GM19351 (cell line): ENCODE measurements around the gene PLEKHG1.

ENCODE experiments used
- ATAC-seq: cut with Tn5 transposase; IDR thresholded peaks from one replicate; pipeline ENCODE4 v1.9.1; 2021; ENCODE audit warnings: mild to moderate bottlenecking, moderate library complexity; ENCODE audit not compliant: unreplicated experiment

Gene PLEKHG1

DNA sequence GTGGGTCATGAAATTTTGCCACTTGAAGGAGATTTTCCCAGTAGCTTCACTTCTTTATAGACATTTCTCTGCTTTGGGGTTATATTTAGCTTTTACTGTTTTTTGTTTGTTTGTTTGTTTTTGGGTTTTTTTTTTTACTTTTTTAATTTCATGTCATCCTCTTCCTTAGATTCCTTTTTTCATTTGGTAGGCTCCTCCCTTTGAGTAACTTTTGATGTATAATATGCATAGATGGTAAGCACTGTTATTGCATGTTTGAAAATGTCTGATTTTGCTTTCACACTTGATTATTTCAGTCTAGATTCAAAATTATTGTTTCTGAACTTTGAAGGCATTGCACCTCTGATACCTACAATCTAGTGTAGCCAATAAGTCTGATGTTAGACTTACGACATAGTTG, 37.6 kb downstream of the PLEKHG1 start:
- no peak for ATAC-seq

DNA sequence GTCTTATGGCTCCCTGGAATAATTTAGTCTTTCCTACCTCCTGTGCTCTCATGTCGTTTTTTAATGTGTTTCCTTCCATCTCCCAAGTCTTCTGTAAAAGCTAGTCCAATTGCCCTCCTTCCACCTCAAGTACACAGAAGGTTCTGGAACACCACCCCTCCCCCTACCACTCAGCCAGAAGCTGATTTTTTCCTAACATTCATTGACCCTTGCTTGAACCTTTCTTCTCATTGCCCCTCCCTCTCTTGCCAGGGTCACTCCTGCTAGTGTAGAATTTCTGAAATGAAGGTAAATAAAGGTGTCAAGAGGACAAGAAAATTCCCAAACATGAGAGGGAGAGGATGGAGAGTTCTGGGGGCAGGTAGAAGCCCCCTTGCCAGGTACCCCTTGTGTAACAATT, 38.6 kb downstream of the PLEKHG1 start:
- ATAC-seq: no peak

DNA sequence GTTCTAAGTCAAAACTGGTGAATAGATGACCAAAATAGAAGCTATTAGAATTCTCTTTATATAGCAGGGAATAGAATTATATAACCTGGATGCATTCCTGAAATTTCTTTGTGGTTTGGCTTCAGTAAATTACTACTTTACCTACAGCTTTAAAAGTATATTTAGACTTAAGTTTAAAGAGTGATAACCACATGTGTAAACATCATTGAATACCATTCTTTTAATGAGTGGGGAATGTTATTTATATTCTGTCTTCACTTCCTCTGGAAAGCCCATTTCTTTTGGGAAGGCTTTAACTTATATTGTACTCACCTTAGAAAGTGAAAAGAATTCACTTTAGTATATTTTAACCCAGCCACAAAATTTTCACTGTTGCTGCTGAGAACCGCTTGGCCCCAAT, 39.1 kb downstream of the PLEKHG1 start:
- no peak for ATAC-seq

DNA sequence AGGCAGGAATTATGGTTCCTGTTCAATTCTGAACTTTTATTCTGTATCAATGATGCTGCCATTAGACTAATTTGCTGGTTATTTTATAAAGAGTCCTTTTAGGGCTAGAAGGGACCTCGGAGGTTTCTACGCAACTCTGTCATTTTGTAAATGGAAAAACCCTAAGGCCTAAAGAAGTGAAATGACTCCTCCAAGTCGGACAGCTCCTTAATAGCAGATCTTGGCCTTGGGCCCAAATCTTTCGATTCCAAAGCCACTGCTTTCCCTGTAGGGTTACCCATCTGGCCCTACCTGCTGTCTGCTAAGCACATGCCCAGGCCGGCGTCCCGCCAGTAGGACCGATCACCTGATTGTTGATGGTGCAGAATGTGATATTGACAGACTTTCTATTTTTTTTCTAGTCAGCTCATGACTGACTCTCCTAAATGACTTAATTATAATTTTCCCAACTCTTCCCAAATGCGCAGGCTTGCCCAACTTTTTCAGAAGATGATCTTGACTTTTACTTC, 40.2 kb downstream of the PLEKHG1 start:
- no peak for ATAC-seq

DNA sequence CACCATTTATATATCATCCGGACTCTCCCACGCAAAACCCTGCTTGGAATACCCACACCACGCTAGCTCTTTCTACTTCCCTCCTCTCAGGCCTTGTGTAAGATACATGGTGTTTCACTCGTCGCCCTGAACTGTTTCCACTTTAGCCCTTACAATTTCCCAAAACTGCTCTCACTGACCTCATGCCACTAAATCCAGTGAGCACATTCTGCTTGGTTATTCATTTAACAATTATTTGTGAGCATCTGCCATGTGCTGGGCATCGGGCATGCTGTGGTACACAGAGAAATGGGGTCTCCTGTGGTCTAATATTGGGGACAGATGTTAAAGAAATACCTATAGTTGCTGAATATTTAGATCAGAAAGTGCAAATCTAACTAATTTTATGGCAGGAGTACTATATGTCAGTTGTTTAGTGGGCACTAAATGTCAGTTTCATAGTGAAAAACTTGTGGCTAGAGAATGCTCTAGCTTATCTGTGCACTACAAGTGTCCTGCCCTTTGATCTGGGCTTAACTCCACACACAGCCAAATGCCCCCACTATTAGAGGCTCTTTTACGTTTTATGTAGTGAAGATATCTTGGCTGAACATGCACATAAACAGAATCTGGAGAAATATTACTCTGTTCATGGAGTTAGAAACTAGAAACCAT, 41.0 kb downstream of the PLEKHG1 start:
- peak; percentile 46 for ATAC-seq

DNA sequence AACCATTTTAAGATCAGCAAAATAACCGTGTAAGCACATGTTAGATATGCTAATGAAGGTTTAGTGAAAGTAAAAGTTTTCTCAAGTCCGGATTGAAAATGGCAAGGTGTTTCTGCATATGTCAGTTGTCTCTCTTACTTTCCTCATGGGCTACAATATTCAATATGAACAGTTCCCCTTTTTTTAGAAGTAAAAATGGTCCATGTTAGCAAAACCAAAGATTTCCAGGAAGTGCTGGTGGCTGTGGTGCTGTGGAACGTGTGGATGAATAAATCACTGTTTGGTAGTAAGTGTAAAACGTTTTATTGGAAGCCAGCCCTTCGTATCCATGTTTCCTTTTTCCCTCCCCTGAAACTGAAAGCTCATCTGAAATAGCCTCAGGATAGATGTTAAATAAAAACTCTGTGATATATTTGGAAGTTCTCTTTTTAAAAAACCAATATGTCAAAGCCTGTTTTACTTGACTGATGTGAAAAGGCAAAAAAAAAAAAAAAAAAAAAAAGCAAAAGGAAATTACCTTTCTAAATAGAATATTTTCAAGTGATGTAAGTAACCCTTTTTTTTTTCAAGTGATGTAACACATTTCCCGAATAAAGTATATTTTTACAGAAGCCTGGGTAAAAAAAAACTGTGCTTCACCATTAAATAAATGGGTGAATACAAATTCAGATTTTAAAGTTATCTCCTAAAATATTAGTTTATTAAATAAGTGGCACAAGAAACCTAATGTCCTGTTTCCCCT, 41.9 kb downstream of the PLEKHG1 start:
- ATAC-seq: peak; percentile 58

DNA sequence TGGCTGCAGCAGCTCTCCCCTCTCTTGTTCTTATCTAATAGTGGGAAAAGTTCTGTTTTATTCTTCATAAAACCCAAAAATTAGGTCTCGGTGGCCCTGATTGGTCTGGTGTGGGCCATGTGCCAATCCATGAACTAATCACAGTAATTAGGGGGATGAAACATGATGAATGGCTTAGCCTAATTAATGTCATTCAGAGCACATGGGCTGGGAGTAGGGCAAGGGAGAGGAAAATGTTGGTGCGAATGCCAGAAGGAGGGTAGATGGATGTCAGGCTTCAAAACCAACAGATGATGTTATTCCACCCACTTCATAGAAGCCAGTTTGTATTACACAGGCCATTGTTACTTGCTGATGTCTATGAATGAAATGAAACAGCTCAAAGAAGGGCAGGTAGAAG, 46.5 kb downstream of the PLEKHG1 start:
- ATAC-seq: no peak

DNA sequence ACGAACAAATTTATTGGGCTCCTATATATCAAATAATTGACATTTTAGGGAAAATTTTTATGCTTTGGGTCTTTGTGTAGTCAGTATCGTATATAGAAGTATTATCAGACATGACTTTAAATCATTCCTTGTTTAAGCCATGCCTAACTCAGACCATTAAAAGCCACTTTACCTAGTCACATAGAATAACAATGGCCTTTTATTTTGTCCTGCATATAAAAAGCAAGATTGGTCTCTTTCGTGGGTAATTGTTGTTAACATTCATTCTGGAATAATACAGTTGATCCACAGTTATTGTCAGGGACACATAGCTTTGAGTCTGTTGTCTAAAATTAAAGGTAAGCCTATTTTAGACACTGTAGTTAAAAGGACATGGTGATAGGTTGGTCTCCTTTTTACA, 47.4 kb downstream of the PLEKHG1 start:
- no peak for ATAC-seq
